SK-N-SH treated with all-trans-retinoic acid at 6 μM for 48 hours (cell line): ENCODE measurements around the gene FAM120A.

Source experiments
- ATAC-seq: fragments of 200-7000 bp; cut with Tn5 transposase; 3 replicates; pipeline ENCODE4 v1.9.1; 2020; ENCODE audit warnings: mild to moderate bottlenecking, moderate library complexity
- ARNTL ChIP-seq: fragments of 450-650 bp; formaldehyde crosslinking; IDR thresholded peaks from 2 replicates; pipeline ENCODE4 v1.5.0; 2020; ENCODE audit warnings: low read depth, mild to moderate bottlenecking, moderate library complexity, borderline replicate concordance
- BACH2 ChIP-seq: fragments of 250-450 bp; sonication (Bioruptor Pico); IDR thresholded peaks from 2 replicates; pipeline ENCODE4 v1.9.0; 2021; ENCODE audit warnings: mild to moderate bottlenecking, borderline replicate concordance
- CSRNP3 ChIP-seq: fragments of 250-450 bp; sonication (Bioruptor Pico); IDR thresholded peaks from 2 replicates; pipeline ENCODE4 v1.5.1; 2021; ENCODE audit warnings: mild to moderate bottlenecking, moderate library complexity
- GLIS3 ChIP-seq: fragments of 250-450 bp; sonication (Bioruptor Pico); IDR thresholded peaks from 2 replicates; pipeline ENCODE4 v1.5.0; 2020; ENCODE audit warnings: mild to moderate bottlenecking, moderate library complexity
- OSR1 ChIP-seq: fragments of 250-450 bp; sonication (Bioruptor Pico); IDR thresholded peaks from 2 replicates; pipeline ENCODE4 v1.8.0; 2022; ENCODE audit warnings: moderate library complexity, mild to moderate bottlenecking, inconsistent platforms
- POU6F1 ChIP-seq: fragments of 250-450 bp; sonication (Bioruptor Pico); IDR thresholded peaks from 2 replicates; pipeline ENCODE4 v1.8.0; 2021; ENCODE audit warnings: low read depth, mild to moderate bottlenecking, moderate library complexity, borderline replicate concordance
- TOX ChIP-seq: fragments of 250-450 bp; sonication (Bioruptor Pico); IDR thresholded peaks from 2 replicates; pipeline ENCODE4 v1.8.0; 2021; ENCODE audit warnings: mild to moderate bottlenecking, moderate library complexity, borderline replicate concordance
- ZFP3 ChIP-seq: fragments of 250-450 bp; sonication (Bioruptor Pico); IDR thresholded peaks from 2 replicates; pipeline ENCODE4 v1.5.0; 2020; ENCODE audit warnings: mild to moderate bottlenecking, moderate library complexity
- ZFP30 ChIP-seq: fragments of 450-650 bp; formaldehyde crosslinking; IDR thresholded peaks from 2 replicates; pipeline ENCODE4 v1.5.0; 2022; ENCODE audit warnings: mild to moderate bottlenecking, moderate library complexity

Gene FAM120A

GRCh38 chr9:93613791-93614190, 162.3 kb downstream of the FAM120A start (continued):
- TF ChIP-seq POU6F1 (no peak), OSR1 (CRISPR knock-in tag) (no peak), ARNTL (CRISPR knock-in tag) (no peak)

GRCh38 chr9:93614830-93615468, 163.5 kb downstream of the FAM120A start:
- ATAC-seq = no peak
- TF ChIP-seq BACH2 (CRISPR knock-in tag) (no peak), GLIS3 (no peak), TOX (no peak), ZFP3 (CRISPR knock-in tag) (no peak), ZFP30 (no peak), CSRNP3 (no peak)
